ENCODE results near the gene C21orf91.

The C21orf91 gene

GRCh38 chr21:17759511-17760178 is 59.5 kb downstream of the C21orf91 start:
- H3K9ac ChIP-seq (ENCODE audit: low read length) = no peak overlapping the region
- H3K79me2 ChIP-seq (ENCODE audit: insufficient read depth, low read length) = no peaks in the 10 kb centered on the region
- no peak overlapping the region for H3K27ac ChIP-seq (ENCODE audit: low read depth, low read length)
- no peak for TF ChIP-seq CTCF (IDR thresholded peaks at IDR 0.05; ENCODE audit: insufficient read depth, low read length, poor library complexity, severe bottlenecking)
- no peak for TF ChIP-seq EZH2phosphoT487 (conservative IDR thresholded peaks at IDR 0.05; ENCODE audit: low read length)
- H3K36me3 ChIP-seq (ENCODE audit: low read length) = no peaks in the 10 kb centered on the region
- H3K27me3 ChIP-seq (ENCODE audit: low read length) = no peaks in the 10 kb centered on the region
- no peak overlapping the region for H3K4me2 ChIP-seq (ENCODE audit: low read depth, low read length, poor library complexity, severe bottlenecking)
- no peak overlapping the region for H3K4me3 ChIP-seq (ENCODE audit: insufficient read depth, low read length, poor library complexity, severe bottlenecking)
- no peaks in the 10 kb centered on the region for H3K9me2 ChIP-seq (replicated peaks; ENCODE audit: insufficient read depth, low read length)
- H2AFZ ChIP-seq (ENCODE audit: low read depth, low read length, severe bottlenecking) = no peak overlapping the region
- H4K20me1 ChIP-seq (ENCODE audit: low read depth, low read length) = no peaks in the 10 kb centered on the region
- no peaks in the 10 kb centered on the region for H3K9me3 ChIP-seq (ENCODE audit: insufficient read depth, low read length)
- H3F3A ChIP-seq (ENCODE audit: insufficient read depth) = no peaks in the 10 kb centered on the region

GRCh38 chr21:17758683-17759082 is 60.5 kb downstream of the C21orf91 start:
- H3K4me2 ChIP-seq (ENCODE audit: low read depth, low read length, poor library complexity, severe bottlenecking) = no peak overlapping the region
- H3K27me3 ChIP-seq (ENCODE audit: low read length) = no peaks in the 10 kb centered on the region
- no peaks in the 10 kb centered on the region for H4K20me1 ChIP-seq (ENCODE audit: low read depth, low read length)
- no peaks in the 10 kb centered on the region for H3F3A ChIP-seq (ENCODE audit: insufficient read depth)
- H3K27ac ChIP-seq (ENCODE audit: low read depth, low read length) = no peak overlapping the region
- no peaks in the 10 kb centered on the region for H3K79me2 ChIP-seq (ENCODE audit: insufficient read depth, low read length)
- no peaks in the 10 kb centered on the region for H3K36me3 ChIP-seq (ENCODE audit: low read length)
- H3K9ac ChIP-seq (ENCODE audit: low read length) = no peak overlapping the region
- H3K4me3 ChIP-seq (ENCODE audit: insufficient read depth, low read length, poor library complexity, severe bottlenecking) = no peak overlapping the region
- H3K9me3 ChIP-seq (ENCODE audit: insufficient read depth, low read length) = no peaks in the 10 kb centered on the region
- no peak overlapping the region for H2AFZ ChIP-seq (ENCODE audit: low read depth, low read length, severe bottlenecking)
- no peaks in the 10 kb centered on the region for H3K9me2 ChIP-seq (replicated peaks; ENCODE audit: insufficient read depth, low read length)
- TF ChIP-seq EZH2phosphoT487 (conservative IDR thresholded peaks at IDR 0.05; ENCODE audit: low read length) (no peak), CTCF (IDR thresholded peaks at IDR 0.05; ENCODE audit: insufficient read depth, low read length, poor library complexity, severe bottlenecking) (no peak)

GRCh38 chr21:17757671-17758070 is 61.5 kb downstream of the C21orf91 start:
- no peak overlapping the region for H2AFZ ChIP-seq (ENCODE audit: low read depth, low read length, severe bottlenecking)
- no peak overlapping the region for H3K4me2 ChIP-seq (ENCODE audit: low read depth, low read length, poor library complexity, severe bottlenecking)
- no peaks in the 10 kb centered on the region for H4K20me1 ChIP-seq (ENCODE audit: low read depth, low read length)

More at GRCh38 chr21:17757671-17758070, 61.5 kb downstream of the C21orf91 start:
- no peaks in the 10 kb centered on the region for H3K9me3 ChIP-seq (ENCODE audit: insufficient read depth, low read length)
- no peaks in the 10 kb centered on the region for H3K27me3 ChIP-seq (ENCODE audit: low read length)
- H3K4me3 ChIP-seq (ENCODE audit: insufficient read depth, low read length, poor library complexity, severe bottlenecking) = no peak overlapping the region
- no peaks in the 10 kb centered on the region for H3F3A ChIP-seq (ENCODE audit: insufficient read depth)
- no peaks in the 10 kb centered on the region for H3K36me3 ChIP-seq (ENCODE audit: low read length)
- no peaks in the 10 kb centered on the region for H3K79me2 ChIP-seq (ENCODE audit: insufficient read depth, low read length)
- H3K9ac ChIP-seq (ENCODE audit: low read length) = no peak overlapping the region
- no peak overlapping the region for H3K27ac ChIP-seq (ENCODE audit: low read depth, low read length)
- no peaks in the 10 kb centered on the region for H3K9me2 ChIP-seq (replicated peaks; ENCODE audit: insufficient read depth, low read length)
- no peak for TF ChIP-seq CTCF (IDR thresholded peaks at IDR 0.05; ENCODE audit: insufficient read depth, low read length, poor library complexity, severe bottlenecking)
- TF ChIP-seq EZH2phosphoT487 (conservative IDR thresholded peaks at IDR 0.05; ENCODE audit: low read length) = no peak
